Kidney (tissue), 14 donors: ENCODE data around the gene DPP6. TPM values are rescaled to one million over a fixed set of nuclear protein-coding genes. Genes with fewer than 3 reads are reported as not detected.

Source experiments
- DNase-seq, 5 donors: peaks; one replicate each; pipeline ENCODE4 v3.0.0-alpha.2; 2013 to 2020
- FAIRE-seq: peaks from 2 replicates; lab custom pipeline; 2012; peaks lifted over from hg19 to GRCh38; lab: Jason Lieb, UNC
- H3K27ac ChIP-seq, 2 donors: one replicate each; pipeline ENCODE4 v1.7.0; 2013; ENCODE audit warnings: low read depth in 2 of 2, low read length in 2 of 2, inconsistent platforms in 1 of 2
- H3K27me3 ChIP-seq: one replicate; pipeline ENCODE4 v1.7.1; 2013; ENCODE audit warnings: low read length, inconsistent platforms; ENCODE audit not compliant: control insufficient read depth, insufficient read depth
- H3K36me3 ChIP-seq, 3 donors: one replicate each; pipeline versions ENCODE4 v1.7.0 to v1.7.1; 2013; ENCODE audit warnings: low read length in 3 of 3, control low read depth in 1 of 3, inconsistent platforms in 1 of 3; ENCODE audit not compliant: insufficient read depth in 3 of 3, control insufficient read depth in 2 of 3
- H3K4me1 ChIP-seq, 3 donors: one replicate each; pipeline versions ENCODE4 v1.7.0 to v1.7.1; 2013; ENCODE audit warnings: low read length in 3 of 3, inconsistent platforms in 1 of 3, low read depth in 1 of 3; ENCODE audit not compliant: control insufficient read depth in 2 of 3, insufficient read depth in 2 of 3
- H3K4me3 ChIP-seq, 3 donors: one replicate each; pipeline versions ENCODE4 v1.7.0 to v1.8.1; 2013; ENCODE audit warnings: low read length in 3 of 3, control low read depth in 1 of 3, inconsistent platforms in 1 of 3
- H3K9ac ChIP-seq, 3 donors: one replicate each; pipeline versions ENCODE4 v1.7.0 to v1.7.1; 2013; ENCODE audit warnings: low read length in 3 of 3, control low read depth in 1 of 3, inconsistent platforms in 1 of 3
- H3K9me3 ChIP-seq, 3 donors: one replicate each; pipeline versions ENCODE4 v1.7.0 to v1.7.1; 2013; ENCODE audit warnings: low read length in 3 of 3, control low read depth in 1 of 3, inconsistent platforms in 1 of 3; ENCODE audit not compliant: control insufficient read depth in 2 of 3, insufficient read depth in 1 of 3
- intact Hi-C: fragments of 100-400 bp; cut with DNase I; formaldehyde crosslinking; loops from one replicate; pipeline ENCODE4 v1.11.1; 2022
- polyA plus RNA-seq: library from polyadenylated mRNA; stranded (reverse); fragments of 350-450 nt; fragmentation: Illumina TruSeq; extraction: RNeasy Lipid Tissue Mini Kit (QIAGEN cat#74804); gene quantifications from one replicate; pipeline ENCODE4 v1.2.3, GENCODE V29; 2014; ENCODE audit warnings: low read depth, low replicate concordance; ENCODE audit not compliant: insufficient read depth
- total RNA-seq: library from RNA; stranded (reverse); fragmentation: NEBNext Ultra II Directional; extraction: Animal tissue kit (Norgen Biotek cat#: 25700); gene quantifications from one replicate; pipeline ENCODE4 v1.2.1, GENCODE V29; 2021
- TF ChIP-seq, protein P1 (sequence below): IDR thresholded peaks from 3 replicates; pipeline ENCODE4 v1.5.1; 2012; ENCODE audit warnings: mild to moderate bottlenecking, moderate library complexity, borderline replicate concordance; ENCODE audit not compliant: insufficient read depth; ENCODE audit errors: extremely low read depth
- donor health status: control.
- donor health status: control.
- donor health status: control.
- donor health status: control.
- donor health status: control.
- donor health status: DM: yes; HTN: yes; CAD: no.
- donor health status: Normal renal cell carcinoma (clear cell type).

The DPP6 gene
- total and polyA plus RNA-seq, 2 donors from 2014 or later = 1.8 to 6.9 TPM

- TF ChIP-seq, protein P1, sequence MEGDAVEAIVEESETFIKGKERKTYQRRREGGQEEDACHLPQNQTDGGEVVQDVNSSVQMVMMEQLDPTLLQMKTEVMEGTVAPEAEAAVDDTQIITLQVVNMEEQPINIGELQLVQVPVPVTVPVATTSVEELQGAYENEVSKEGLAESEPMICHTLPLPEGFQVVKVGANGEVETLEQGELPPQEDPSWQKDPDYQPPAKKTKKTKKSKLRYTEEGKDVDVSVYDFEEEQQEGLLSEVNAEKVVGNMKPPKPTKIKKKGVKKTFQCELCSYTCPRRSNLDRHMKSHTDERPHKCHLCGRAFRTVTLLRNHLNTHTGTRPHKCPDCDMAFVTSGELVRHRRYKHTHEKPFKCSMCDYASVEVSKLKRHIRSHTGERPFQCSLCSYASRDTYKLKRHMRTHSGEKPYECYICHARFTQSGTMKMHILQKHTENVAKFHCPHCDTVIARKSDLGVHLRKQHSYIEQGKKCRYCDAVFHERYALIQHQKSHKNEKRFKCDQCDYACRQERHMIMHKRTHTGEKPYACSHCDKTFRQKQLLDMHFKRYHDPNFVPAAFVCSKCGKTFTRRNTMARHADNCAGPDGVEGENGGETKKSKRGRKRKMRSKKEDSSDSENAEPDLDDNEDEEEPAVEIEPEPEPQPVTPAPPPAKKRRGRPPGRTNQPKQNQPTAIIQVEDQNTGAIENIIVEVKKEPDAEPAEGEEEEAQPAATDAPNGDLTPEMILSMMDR = no peak
- no peak overlapping the region for H3K9ac ChIP-seq
- H3K4me1 ChIP-seq = peaks cover 4 to 14% (median 5%) of the 10 kb centered on the region in 3 donors
- DNase-seq (peak in 3 of 5 donors; percentile 22 to 56 (median 39)), FAIRE-seq (no peak)
- no peak overlapping the region for H3K27ac ChIP-seq
- no peaks in the 10 kb centered on the region for H3K9me3 ChIP-seq
- peaks cover 0 to 3% (median 0%) of the 10 kb centered on the region in 3 donors for H3K36me3 ChIP-seq
- no peak overlapping the region for H3K4me3 ChIP-seq
- no peaks in the 10 kb centered on the region for H3K27me3 ChIP-seq
- intact Hi-C loops = no loop called here
These were observed 816.7 kb downstream of the DPP6 start for GRCh38 chr7:154868921-154869320.

GRCh38 chr7:154869436-154869835 is 817.2 kb downstream of the DPP6 start:
- no peak overlapping the region for H3K4me3 ChIP-seq
- intact Hi-C loops = no loop called here
- H3K9ac ChIP-seq = no peak overlapping the region
- no peaks in the 10 kb centered on the region for H3K9me3 ChIP-seq
- TF ChIP-seq, protein P1 = no peak
- peak in 2 of 5 donors; percentile 23 to 49 for DNase-seq
- no peak for FAIRE-seq
- peaks cover 4 to 10% (median 5%) of the 10 kb centered on the region in 3 donors for H3K4me1 ChIP-seq
- H3K36me3 ChIP-seq = peaks cover 0 to 3% (median 0%) of the 10 kb centered on the region in 3 donors
- H3K27ac ChIP-seq = no peak overlapping the region
- H3K27me3 ChIP-seq = no peaks in the 10 kb centered on the region

DNA sequence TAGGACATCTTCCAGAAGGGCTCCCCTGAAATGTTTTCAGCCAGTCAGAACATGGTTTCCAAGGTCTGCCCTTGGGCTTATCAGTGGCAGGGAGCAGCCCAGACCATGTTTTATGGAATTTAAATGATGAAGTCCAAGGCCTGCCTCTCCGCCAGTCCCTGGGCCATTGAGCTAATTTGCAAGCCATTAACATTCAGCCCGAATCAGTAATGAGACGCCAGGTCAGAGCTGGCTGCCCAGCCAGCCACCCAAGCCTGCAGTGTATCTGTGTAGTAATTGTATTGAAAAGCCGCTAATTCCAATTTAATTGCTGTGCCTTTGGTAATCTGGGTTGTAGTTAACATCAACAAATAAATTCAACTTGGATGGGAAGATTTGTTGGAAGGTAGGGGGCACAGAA is 819.3 kb downstream of the DPP6 start:
- no peaks in the 10 kb centered on the region for H3K27me3 ChIP-seq
- no peak overlapping the region for H3K4me3 ChIP-seq
- FAIRE-seq (no peak), DNase-seq (peak in 3 of 5 donors; percentile 25 to 41 (median 33))
- intact Hi-C loops = no loop called here
- no peak overlapping the region for H3K27ac ChIP-seq
- H3K9ac ChIP-seq = no peak overlapping the region
- TF ChIP-seq, protein P1 = no peak
- peaks cover 0 to 3% (median 0%) of the 10 kb centered on the region in 3 donors for H3K36me3 ChIP-seq
- no peaks in the 10 kb centered on the region for H3K9me3 ChIP-seq
- H3K4me1 ChIP-seq = peaks cover 0 to 7% (median 4%) of the 10 kb centered on the region in 3 donors
